Germinal center (tissue), 1 donor: ENCODE measurements around the gene OSBPL2.

Experiments used
- DNase-seq: peaks from one replicate; pipeline ENCODE4 v3.0.0; 2012; ENCODE audit warnings: mixed read lengths, low spot score

OSBPL2 gene

DNA sequence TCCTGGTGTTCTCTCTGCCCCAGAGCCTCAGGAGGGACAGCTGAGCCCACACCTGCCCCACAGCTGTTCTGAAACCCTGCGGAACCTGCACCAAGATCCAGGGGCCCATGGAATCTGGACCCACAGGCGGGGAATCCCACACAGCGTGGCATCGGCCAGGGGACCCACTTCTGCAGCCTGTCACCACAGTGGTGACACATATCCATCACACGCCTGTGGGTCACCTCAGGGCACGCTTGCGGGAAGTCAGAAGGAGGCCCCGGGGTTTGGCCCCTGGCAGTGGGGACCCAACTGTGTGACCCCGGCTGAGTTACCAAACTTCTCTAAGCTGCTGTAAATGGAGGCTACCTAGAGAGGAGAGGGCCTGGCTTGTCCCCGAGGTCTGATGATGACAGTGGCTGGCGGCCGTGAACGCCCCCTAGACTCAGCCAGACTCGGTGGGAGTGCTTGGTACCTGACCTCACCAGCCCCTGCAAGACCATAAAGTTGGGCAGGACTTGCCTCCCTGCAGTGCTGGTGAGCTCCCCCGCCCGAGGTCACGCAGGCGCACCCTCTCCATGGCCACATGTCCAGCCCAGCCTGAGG lies 16.0 kb upstream of the OSBPL2 start:
- no peak for DNase-seq

DNA sequence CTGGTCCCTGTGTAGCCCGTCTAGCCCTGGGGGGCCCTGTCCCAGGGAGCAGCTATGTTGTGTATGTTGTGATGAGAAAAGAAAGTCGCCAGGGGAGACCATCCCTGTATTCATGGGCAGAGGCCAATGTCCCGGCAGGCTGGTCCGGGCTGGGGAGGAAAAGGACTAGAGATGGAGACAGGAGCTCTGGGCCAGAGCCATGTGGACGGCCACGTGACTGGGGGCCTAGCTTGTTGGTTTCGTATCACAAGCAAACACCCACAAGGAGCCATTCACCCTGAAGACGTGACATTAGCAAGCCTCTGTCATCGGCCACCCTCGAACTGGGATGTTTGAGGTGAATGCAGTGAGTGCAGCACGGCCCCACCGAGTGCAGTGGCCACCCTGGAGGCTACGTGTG lies 15.3 kb upstream of the OSBPL2 start:
- no peak for DNase-seq

DNA sequence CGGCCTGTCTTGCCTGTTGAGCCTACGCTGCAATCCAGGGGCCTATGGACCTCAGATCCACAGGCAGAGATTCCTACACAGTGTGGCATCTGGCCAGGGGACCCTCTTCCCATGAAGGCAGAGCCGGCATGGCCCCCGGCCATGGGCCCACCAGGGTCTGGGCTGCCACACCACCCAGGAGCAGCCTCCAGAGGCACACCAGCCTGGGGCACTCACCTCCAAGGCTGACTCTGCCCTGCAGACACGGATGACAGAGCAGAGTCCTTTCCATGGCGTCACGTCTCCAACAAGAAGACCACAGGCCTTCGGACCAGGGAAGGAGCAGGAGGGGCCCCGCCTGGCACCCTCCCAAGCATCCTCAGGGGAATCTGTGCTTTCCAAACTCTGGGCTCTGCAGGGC lies 14.8 kb upstream of the OSBPL2 start:
- no peak for DNase-seq

DNA sequence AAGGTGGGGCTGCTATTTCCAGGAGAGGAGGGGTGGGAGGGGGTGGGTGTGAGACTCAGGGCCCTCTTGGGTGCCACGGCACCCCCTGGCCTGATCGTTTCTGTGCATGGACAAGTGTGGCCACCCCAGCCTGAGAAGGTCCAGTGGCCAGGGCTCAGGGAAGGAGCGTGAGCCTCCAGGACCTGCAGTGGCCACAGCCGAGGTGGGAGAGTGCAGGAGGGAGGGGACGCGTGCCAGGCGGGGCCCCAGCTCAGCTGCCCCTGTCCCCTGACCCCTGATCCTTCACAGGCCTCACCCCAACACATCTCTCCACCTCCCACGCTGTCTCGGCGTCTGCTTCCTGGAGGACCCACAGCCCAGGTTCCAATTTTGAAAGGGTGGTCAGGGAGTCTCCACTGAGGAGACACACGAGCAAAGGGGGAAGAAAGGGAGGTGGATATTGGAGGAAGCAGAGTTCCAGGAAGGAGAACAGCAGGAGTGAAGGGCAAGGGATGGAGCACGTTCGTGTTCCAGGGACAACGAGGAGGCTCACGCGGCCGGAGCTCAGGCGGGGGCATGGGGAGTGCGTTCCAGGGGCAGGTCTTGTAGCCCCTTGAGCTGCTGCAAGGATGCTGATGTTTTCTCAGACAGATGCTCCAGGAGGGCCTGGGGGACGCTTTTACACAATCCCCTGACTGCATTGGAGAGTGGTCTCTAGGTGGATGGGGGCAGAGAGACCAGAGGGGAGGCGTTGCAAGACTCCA lies 14.0 kb upstream of the OSBPL2 start:
- DNase-seq, result no peak

DNA sequence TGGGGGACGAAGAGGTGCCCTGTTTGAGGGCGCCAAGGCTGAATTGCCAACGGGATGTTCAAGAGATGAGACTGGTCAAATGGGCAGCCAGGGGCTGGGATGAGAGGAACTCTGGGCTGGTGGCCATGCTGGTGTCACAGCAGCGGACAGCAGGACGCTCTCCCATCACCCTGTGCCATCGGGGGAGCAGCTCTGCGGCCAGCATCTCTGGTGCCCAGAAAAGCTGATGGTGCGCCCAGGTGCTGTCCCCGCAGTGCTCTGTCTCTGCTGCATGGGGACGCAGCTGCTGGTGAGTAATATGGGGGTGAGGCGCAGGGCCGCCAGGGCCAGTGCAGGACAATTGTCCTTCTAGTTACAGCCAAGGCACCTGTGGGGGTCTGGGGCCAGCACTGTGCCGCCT lies 13.3 kb upstream of the OSBPL2 start:
- DNase-seq, result no peak

DNA sequence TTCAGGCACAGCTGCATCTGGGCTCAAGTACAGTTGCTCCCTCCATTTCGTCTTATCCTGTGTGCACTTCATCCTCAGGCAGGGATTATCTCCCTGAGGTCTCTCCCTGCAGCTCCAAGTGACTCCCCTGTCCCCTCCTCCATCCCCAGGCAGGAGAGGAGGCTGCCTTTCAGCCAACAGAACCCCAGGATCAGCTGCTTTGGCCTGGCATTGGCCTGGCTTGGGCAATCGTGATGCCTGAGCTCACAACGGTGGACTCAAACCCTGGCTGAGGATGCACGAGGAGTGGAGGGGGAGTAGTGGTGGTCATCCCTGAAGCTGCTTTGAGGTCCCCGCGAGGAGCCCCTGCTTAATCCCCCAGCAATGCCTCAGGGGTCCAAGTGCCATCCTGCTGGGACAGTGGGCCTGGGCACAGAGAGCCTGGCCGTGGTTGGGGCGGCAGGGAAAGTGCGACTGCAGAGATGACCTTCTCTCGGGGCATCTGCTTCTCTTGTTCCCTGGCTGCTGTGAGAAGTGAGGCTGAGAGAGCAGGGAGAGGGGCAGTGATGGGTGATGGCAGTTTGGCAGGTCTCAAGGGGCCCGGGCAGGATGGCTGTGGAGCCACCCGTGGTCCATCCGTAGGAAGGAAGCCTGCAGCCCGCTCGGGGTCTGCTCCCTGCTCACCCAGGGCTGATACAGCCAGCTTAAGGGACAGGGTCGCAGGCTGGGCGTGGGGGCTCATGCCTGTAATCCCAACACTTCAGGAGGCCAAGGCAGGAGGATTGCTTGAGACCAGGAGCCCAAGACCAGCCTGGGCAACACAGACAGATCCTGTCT lies 12.3 kb upstream of the OSBPL2 start:
- no peak for DNase-seq

DNA sequence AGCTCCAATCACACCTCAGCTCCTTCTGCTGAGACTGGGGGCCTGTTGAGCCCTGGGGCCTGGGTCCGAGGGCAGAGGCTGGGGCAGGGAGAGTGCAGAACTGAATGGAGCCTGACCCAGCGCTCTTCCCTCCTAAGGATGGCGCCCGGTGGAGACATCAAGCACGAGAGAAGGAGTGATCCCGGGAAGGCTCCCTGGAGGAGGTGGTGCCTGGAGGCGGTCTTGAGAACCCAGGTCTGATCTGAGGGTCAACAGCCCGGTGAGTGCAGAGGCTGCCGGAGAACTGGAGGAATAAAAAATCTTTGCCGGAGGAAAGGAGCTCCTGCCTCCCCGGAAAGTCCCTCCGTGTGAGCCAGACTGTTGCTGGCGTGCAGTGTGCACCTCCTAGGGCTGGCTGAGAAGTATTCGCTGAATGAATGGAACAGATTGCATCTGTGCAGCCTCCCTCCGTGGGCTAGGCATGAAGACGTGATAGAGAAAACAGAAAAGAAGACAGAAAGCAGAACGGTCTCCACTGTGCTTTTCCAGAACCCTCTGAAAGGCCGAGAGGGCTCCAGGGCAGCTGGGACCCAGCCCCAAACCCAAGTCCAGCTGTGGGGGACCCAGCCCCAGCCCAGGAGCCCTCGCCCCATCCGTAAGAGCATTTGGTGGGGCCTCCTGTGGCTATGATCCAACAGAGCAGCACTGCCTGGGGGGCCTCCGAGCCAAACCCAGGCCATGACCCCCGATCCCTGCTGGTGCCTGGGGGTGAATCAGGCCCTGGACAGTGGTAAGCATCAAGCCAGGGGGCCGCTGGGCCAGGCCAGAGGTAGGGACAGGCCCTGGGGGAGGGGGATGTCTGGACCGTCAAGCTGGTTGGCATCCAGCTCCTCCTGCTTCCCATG lies 11.4 kb upstream of the OSBPL2 start:
- DNase-seq, result no peak

DNA sequence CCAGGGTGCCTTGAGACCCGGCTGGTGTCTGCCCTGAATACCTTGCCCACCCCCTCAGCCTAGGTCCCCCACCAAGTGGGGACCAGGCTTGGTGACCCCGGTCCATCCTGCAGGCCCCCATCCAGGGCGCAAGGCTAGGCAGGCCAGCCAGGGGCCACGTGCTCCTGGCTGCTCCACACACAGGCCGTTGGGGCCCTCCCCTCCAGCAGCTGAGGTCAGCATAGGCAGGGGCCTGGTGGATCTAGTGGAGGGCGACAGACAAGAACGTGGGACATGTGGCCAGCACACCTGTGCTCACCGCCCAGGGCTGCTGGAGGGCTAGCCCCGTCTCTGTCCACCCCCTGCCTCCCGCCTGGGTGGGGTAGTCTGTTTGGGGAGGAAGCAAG lies 10.7 kb upstream of the OSBPL2 start:
- no peak for DNase-seq

DNA sequence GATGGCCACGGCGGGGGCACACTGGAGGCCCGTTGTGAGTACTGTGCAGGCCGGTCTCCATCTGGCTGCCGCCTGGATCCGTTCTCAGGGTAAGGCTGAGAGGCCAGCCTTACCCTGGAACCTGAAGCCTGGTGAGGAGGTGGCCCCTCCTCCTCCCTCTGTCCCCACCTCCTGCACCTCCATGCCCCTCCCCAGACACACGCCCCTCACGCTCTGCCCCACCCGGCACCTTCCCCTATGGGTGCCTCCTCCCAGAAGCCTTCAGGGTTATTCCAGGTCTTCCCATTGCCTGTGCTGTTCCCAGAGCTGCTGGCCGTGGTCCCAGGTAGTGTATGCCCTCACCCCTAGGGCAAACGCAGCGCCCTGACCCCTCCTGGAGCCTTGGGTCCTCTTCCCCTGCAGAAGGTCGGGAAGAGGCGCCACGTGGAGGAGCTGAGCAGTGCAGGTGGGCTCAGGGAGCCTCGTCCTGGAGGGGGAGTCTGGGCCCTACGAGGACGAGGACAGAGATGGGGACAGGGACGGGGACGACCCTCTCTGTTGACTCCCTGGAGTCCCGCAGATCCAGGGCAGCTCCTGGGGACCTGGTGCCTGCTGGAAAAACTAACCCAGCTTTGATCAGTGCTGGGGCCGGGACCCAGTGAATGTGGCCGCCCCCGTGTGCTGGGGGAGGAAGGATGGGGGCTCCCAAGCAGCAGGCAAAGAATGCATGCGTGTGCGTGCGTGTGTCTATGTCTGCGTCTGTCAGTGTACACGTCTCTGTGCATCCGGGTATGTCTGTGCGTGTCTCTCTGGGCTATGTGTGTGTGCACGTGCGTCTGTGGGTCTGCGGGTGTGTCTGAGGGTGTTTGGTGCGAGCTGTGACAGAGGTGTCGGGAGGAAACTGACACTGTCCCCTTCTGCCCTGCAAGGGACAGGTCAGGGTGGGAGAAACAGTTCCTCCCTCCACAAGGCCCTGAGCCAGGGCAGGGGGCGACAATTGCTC lies 10.1 kb upstream of the OSBPL2 start:
- DNase-seq, result no peak

DNA sequence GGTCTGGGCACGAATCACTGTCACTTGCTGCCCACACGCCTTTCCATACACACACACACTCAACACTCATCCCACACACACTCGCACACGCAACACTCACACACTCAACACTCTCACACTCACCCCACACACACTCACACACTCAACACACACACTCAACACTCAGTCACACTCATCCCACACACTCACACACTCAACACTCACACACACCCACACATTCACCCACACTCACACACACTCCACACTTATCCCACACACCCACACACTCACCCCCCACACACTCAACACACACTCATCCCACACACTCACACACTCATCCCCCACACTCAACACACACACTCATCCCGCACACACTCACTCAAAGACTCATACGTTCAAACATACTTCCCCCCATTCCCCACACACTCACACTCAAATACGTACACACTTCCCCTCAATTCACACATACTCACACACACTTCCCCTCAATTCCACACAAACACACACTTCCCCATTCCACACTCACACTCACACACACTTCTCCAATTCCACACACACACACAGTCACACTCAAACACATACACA lies 9.3 kb upstream of the OSBPL2 start:
- no peak for DNase-seq

DNA sequence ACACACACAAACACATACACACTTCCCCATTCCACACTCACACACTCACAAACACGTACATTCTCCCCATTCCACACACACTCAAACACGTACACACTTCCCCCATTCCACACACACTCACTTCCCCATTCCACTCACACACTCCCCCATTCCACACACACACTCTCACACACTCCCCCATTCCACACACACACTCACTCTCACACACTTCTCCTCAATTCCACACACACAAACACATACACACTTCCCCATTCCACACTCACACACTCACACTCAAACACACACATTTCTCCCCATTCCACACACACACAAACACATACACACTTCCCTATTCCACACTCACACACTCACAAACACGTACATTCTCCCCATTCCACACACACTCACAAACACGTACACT lies 8.7 kb upstream of the OSBPL2 start:
- DNase-seq, result no peak

DNA sequence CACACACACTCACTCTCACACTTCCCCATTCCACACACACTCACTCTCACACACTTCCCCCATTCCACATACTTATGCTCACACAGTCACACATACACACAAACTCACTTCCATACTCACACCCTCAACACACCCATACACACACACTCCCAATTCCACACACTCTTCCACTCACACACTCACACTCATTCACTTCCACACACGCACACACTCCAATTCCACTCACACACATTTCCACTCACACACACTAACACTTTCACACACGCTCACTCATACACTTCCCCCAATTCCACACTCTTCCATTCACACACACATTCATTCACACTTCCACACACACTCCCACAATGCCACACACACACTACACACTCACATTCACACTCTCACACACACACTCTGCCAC lies 8.0 kb upstream of the OSBPL2 start:
- DNase-seq, result no peak

DNA sequence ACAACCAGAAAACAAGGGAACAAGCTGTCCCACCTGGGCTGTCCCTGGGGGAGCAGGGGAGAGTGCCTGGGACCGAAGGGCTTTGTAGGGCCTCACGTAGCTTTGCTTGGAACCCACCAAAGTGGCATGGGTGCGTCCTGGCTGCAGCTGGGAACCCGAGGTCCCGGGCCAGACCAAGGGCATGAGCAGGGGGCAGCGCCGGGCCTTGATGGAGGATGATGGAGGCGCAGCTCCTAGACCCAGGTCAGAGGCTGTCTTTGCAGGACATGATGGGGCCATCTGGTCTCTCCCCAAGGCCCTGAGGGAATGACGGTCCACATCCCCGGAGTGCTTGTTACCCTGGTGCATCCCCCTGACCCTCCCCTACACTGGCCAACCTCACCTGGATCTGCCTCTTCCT lies 7.6 kb upstream of the OSBPL2 start:
- no peak for DNase-seq

DNA sequence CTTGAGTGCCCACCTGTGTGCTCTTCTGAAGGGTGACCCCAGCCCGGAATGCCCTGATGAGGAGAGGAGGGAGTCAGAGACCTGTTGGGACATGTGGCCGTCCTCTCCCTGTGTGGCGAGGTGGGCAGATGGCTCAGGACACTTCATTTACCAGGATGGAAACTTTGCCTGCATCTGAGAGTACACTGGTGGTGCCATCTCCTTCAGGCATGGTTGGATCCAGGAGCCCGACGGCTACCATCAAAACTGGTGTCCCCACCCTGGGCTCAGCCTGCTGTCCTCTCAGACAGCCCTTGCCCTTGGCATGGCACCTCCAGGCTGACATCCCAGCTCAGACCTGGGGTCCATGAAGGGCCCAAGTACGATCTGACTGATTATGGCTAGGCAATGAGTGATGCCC lies 7.0 kb upstream of the OSBPL2 start:
- no peak for DNase-seq

DNA sequence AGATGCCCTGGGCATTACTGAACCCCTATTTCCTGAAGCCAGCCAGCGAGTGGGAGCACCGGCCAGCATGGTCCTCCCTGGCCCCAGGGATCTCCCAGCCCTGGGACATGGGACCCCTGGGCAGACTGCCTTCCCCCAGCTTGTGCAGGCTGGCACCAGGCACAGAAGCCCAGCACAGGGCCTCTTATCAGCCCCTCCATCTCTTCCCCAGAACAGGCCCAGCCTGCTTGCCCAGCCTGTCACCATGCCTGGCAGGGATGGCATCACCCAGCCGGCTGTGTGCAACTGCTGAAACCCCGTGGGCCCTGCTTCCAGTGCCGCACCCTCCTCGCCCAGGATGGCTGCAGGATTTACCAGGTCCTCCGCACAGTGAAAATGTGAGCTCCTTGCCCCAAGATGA lies 6.1 kb upstream of the OSBPL2 start:
- no peak for DNase-seq

DNA sequence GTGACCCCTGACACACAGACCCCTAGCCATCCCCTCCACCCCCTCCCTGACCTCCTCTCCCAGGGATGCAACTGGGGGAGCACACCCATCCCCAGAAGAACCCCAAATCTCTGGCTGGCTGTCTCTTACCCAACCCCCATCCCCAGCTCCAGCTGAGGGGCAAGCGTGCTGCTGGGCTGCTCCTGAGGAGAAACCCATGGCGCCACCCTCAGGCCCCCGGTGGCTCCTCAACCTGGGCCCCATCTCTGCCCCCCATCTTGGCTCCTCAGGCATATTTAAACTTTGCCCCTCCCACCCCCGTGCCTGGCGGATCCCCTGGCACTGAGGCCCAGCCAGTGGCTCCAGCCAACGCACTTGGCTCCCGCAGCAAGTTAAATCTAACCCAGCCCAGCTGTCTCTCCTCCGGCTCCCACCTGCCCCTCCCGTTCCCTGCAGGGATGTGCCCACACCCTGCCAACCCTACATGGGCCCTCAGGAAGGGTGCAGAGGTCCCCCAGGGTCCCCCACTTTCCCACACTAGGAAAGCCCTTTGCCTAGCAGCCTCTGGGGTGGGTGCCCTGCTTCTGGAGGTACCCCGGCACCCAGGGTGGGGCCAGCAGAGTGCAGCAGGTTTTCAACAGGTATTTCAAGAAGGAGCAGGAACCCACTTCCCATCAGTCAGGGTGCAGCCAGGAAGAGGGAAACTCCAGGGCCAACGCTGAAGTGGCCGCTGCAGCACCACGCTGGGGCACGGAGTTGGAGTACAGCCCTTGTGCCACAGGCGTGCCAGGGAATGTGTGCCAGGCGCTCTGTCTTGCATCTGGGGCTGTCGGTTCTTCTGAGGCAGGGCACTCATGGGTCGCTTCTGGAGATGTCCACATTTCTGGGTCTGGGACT lies 5.3 kb upstream of the OSBPL2 start:
- no peak for DNase-seq

DNA sequence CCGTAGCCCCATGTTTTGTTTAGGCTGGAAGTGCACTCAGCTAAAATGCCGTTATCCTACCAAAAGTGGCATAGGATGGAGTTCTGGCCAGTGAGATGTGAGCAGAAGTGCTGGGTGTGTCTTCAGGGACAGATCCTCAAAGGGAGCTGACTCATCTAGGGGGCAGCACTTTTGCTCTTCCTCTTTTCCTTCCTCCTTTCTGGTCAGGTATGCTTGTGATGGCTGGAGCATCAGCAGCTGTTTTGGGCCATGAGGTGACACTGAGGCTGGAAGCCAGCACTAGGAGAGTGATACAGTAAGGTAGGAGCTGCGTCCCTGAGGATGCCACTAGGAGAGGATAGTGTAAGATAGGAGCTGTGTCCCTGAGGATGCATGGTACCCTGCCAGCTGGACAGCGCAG lies 4.6 kb upstream of the OSBPL2 start:
- DNase-seq, result no peak

DNA sequence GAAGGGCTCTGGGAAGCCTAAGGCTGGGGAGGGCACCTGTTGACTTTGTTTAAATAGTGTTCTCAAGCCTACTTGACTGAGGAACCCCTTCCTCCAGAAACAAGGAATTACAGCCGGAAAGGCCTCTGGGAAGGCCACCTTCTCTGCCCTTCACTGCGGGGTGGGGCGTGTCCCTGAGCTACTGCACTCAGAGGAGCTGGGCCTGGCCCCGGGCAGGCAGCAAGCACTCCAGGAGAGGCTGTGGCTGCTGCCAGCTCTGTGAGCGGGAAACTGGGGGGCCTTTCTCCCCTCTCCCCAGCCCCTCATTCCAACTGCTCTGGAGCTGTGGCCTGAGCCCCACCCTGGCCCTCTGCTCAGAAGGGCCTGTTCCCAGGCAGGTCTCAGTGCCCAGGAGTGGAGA lies 4.0 kb upstream of the OSBPL2 start:
- DNase-seq, result no peak

DNA sequence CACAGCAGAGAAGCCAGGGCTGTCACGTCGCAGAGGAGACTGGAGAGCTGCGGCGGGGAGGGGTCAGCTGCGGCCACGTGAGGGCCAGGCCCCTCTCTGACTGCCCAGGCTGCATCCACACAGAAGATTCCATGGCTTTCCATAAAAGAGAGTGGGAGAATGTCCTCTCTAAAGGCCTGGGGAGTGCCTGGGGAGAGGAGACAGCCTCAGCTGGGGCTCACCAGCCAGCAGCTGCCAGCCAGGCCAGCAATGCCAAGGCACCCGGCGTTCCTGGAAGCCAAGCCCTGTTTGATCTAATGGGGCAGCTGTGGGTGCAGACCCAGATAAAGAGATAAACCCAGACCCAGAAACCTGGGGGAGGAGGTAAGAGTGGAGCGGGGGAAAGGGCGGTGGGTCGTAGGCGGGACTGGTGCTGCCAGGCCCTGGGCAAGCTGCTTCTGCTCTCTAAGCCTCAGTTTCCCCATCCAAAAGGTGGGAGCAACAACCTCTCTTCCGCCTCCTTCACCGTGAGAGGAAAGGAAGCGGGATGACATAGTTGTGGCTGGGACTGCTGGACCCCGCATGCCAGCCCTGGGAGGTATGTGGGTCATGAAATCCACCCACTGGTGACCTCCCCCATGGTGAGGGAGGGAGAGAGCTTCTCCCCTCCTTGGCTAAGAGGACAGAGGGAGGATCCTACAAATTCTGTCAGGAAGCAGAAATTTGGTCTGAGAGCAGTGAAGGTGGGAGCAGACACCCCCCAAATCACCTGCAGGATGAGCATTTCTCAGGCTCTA lies 3.1 kb upstream of the OSBPL2 start:
- DNase-seq, result no peak
